OCI-LY3 (cell line): ENCODE results near the gene DDAH2.

Experiments
- H2AFZ ChIP-seq: fragments of 200-600, 300-600 bp; shearing (Covaris generic); 2 replicates; pipeline ENCODE4 v1.6.0; 2014; ENCODE audit warnings: antibody characterized with exemption, low read depth, low read length
- H3K27ac ChIP-seq: fragments of 200-600, 300-600 bp; sonication (generic); 2 replicates; pipeline ENCODE4 v1.5.1; 2014; ENCODE audit warnings: mild to moderate bottlenecking, low read length, moderate library complexity, mixed read lengths
- H3K27me3 ChIP-seq: fragments of 200-600, 300-600 bp; sonication (generic); 2 replicates; pipeline ENCODE4 v1.6.1; 2014; ENCODE audit warnings: low read depth, low read length, mixed read lengths
- H3K36me3 ChIP-seq: fragments of 200-600, 300-600 bp; sonication (generic); replicated peaks from 2 replicates; pipeline ENCODE3; 2014; ENCODE audit warnings: low read depth, low read length, mixed read lengths
- H3K4me1 ChIP-seq: fragments of 300-600, 200-600 bp; sonication (generic); 2 replicates; pipeline ENCODE4 v1.6.1; 2014; ENCODE audit warnings: low read length, mixed read lengths
- H3K4me2 ChIP-seq: fragments of 200-600, 300-600 bp; sonication (generic); 2 replicates; pipeline ENCODE4 v1.6.1; 2014; ENCODE audit warnings: low read length, mixed read lengths
- H3K4me3 ChIP-seq: fragments of 300-600, 200-600 bp; sonication (generic); 2 replicates; pipeline ENCODE4 v1.5.1; 2014; ENCODE audit warnings: antibody characterized with exemption, mild to moderate bottlenecking, low read length, moderate library complexity
- H3K79me2 ChIP-seq: fragments of 300-600, 200-600 bp; shearing (Covaris generic); 2 replicates; pipeline ENCODE4 v1.6.1; 2014; ENCODE audit warnings: mild to moderate bottlenecking, low read length, mixed read lengths
- H3K9ac ChIP-seq: fragments of 300-600, 200-600 bp; shearing (Covaris generic); 2 replicates; pipeline ENCODE4 v1.6.0; 2014; ENCODE audit warnings: mild to moderate bottlenecking, low read length, moderate library complexity
- H3K9me3 ChIP-seq: fragments of 200-600, 300-600 bp; shearing (Covaris generic); 2 replicates; pipeline ENCODE4 v1.6.1; 2014; ENCODE audit warnings: low read length, mixed read lengths; ENCODE audit not compliant: insufficient read depth
- H4K20me1 ChIP-seq: fragments of 200-600, 300-600 bp; sonication (generic); 2 replicates; pipeline ENCODE4 v1.6.1; 2016; ENCODE audit warnings: low read length, mixed read lengths; ENCODE audit not compliant: insufficient read depth
- EZH2phosphoT487 ChIP-seq: fragments of 200-600 bp; shearing (Covaris generic); IDR thresholded peaks from 2 replicates; pipeline ENCODE4 v1.6.1; 2018; ENCODE audit warnings: antibody characterized with exemption, mixed run types, low read depth
- TF ChIP-seq, protein P1 (sequence below): fragments of 200-600, 300-600 bp; sonication (generic); IDR thresholded peaks from 2 replicates; pipeline ENCODE4 v1.5.1; 2014; ENCODE audit warnings: antibody characterized with exemption, low read length, low read depth

Gene DDAH2

DNA sequence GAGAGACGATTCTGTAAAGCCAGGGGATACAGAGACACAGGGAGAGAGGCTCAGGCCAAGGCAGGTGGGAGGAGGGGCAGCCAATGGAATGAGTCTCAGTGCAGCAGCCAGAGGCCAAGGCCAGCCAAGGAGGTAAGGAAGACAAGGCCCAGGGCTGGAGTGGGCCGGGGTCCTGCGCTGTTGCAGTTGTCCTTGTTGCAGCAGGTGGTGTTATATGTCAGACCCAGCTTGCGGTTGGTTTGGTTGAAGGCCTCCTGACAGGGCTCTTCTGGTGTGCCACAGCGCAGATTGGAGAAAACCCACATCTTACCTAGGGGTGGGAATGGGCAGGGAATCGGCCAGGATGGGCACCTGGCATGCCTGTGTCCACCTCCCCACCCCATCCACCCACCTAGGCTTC is 10.1 kb downstream of the DDAH2 start:
- Histone ChIP-seq H2AFZ (no peak overlapping the region), H3K4me1 (no peaks in the 10 kb centered on the region), H3K27ac (no peak overlapping the region), H4K20me1 (no peaks in the 10 kb centered on the region), H3K4me2 (no peak overlapping the region), H3K36me3 (no peaks in the 10 kb centered on the region), H3K79me2 (no peaks in the 10 kb centered on the region), H3K27me3 (no peaks in the 10 kb centered on the region), H3K9me3 (no peaks in the 10 kb centered on the region), H3K4me3 (no peak overlapping the region), H3K9ac (no peak overlapping the region)
- TF ChIP-seq EZH2phosphoT487: no peak
- TF ChIP-seq, protein P1, sequence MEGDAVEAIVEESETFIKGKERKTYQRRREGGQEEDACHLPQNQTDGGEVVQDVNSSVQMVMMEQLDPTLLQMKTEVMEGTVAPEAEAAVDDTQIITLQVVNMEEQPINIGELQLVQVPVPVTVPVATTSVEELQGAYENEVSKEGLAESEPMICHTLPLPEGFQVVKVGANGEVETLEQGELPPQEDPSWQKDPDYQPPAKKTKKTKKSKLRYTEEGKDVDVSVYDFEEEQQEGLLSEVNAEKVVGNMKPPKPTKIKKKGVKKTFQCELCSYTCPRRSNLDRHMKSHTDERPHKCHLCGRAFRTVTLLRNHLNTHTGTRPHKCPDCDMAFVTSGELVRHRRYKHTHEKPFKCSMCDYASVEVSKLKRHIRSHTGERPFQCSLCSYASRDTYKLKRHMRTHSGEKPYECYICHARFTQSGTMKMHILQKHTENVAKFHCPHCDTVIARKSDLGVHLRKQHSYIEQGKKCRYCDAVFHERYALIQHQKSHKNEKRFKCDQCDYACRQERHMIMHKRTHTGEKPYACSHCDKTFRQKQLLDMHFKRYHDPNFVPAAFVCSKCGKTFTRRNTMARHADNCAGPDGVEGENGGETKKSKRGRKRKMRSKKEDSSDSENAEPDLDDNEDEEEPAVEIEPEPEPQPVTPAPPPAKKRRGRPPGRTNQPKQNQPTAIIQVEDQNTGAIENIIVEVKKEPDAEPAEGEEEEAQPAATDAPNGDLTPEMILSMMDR: no peak

- H3K9ac ChIP-seq: no peak overlapping the region
- no peak overlapping the region for H3K4me3 ChIP-seq
- H3K79me2 ChIP-seq: no peaks in the 10 kb centered on the region
- TF ChIP-seq, protein P1: no peak
- TF ChIP-seq EZH2phosphoT487: no peak
- H3K36me3 ChIP-seq: no peaks in the 10 kb centered on the region
- no peaks in the 10 kb centered on the region for H3K4me1 ChIP-seq
- H3K27ac ChIP-seq: no peak overlapping the region
- no peak overlapping the region for H2AFZ ChIP-seq
- no peaks in the 10 kb centered on the region for H3K9me3 ChIP-seq
- H3K27me3 ChIP-seq: no peaks in the 10 kb centered on the region
- H4K20me1 ChIP-seq: no peaks in the 10 kb centered on the region
- no peak overlapping the region for H3K4me2 ChIP-seq
Measured at GRCh38 chr6:31718265-31718664, 10.8 kb downstream of the DDAH2 start.

DNA sequence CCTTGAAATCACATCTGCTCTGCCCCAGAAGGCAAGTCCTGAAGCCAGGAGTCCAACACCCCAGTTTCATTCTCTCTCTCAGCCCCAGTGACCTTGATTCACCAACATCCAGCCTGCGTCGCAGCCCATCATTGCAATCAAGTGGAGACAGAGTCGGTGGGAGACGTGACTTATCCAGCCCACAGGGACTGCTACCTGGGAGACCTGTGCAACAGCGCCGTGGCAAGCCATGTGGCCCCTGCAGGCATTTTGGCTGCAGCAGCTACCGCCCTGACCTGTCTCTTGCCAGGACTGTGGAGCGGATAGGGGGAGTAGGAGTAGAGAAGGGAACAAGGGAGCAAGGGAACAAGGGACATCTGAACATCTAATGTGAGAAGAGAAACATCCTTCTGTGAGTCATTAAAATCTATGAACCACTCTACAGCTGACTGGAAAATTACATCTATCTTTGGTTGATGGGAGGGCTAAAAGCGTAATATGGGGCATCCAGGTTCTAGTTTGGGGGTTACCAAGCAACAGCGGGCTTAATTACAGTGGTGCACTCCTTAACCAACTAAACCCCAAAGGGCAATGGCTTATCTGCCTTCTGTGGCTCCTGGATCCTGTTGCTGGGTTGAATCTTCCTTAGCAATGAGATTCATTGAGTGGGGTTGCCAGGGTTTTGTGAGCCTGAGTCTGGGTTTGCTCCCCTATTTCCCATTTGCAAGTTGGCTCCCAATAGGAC is 11.4 kb downstream of the DDAH2 start:
- H3K4me1 ChIP-seq: no peaks in the 10 kb centered on the region
- H3K4me2 ChIP-seq: no peak overlapping the region
- H2AFZ ChIP-seq: no peak overlapping the region
- H4K20me1 ChIP-seq: no peaks in the 10 kb centered on the region
- H3K36me3 ChIP-seq: no peaks in the 10 kb centered on the region
- H3K27me3 ChIP-seq: no peaks in the 10 kb centered on the region
- TF ChIP-seq EZH2phosphoT487: no peak
- TF ChIP-seq, protein P1: peak; percentile 9; the same call in 1 of the 2 replicates
- no peak overlapping the region for H3K27ac ChIP-seq
- no peak overlapping the region for H3K9ac ChIP-seq
- H3K9me3 ChIP-seq: no peaks in the 10 kb centered on the region
- no peak overlapping the region for H3K4me3 ChIP-seq
- no peaks in the 10 kb centered on the region for H3K79me2 ChIP-seq

DNA sequence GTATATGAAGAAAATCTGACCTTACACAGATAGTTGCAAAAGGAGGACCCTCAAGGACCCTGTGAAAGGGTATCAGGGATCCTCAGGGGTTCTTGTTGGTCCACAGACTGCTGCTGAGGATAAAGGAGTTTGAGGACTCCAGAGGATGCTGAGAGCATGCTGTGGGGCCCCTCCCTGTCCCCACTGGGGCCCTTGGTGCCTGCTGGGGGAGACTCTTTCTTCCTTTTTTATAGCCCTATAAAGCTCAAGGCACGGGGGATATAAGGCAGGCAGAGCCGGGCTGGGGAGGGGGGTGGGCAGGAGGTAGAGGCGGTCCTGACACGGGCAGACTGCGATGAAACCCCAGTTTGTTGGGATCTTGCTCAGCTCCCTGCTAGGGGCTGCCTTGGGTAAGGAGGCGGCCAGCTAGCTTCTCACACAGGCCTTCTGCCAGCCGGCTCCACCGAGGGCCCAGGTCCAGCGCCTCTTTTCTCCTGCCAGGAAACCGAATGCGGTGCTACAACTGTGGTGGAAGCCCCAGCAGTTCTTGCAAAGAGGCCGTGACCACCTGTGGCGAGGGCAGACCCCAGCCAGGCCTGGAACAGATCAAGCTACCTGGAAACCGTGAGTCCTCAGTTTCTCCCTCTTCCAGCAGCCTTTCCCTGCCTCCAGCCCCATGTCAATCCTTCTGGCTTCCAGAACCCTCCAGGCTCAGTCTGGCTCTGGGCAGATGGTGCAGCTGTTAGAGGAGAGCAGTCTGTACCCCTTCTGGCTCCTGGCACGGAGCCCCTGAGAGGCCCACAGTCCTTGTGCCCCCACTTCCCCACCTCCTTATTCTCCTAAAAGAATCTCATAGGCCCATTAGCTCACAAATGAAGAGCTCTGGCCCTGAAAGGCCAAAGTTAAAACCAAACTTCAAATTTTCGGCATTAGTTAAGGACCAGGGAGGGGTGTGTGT is 13.8 kb downstream of the DDAH2 start, which contains the start of gene LY6G6D:
TSS of gene LY6G6D (plus strand) at position 327 of the 937 bp plus-strand sequence. CDS start at position 335, 8 bp downstream.
- no peaks in the 10 kb centered on the region for H3K9me3 ChIP-seq
- H3K27me3 ChIP-seq: no peaks in the 10 kb centered on the region
- H3K4me1 ChIP-seq: peaks cover 4% of the 10 kb centered on the region
- no peaks in the 10 kb centered on the region for H4K20me1 ChIP-seq
- no peaks in the 10 kb centered on the region for H3K79me2 ChIP-seq
- TF ChIP-seq, protein P1: no peak
- no peak for TF ChIP-seq EZH2phosphoT487
- H3K36me3 ChIP-seq: no peaks in the 10 kb centered on the region
- no peak within 1 kb of the TSS for H3K27ac ChIP-seq
- no peak within 1 kb of the TSS for H3K9ac ChIP-seq
- H3K4me2 ChIP-seq: no peak within 1 kb of the TSS
- no peak within 1 kb of the TSS for H2AFZ ChIP-seq
- no peak within 1 kb of the TSS for H3K4me3 ChIP-seq
